Measurements from ENCODE around the gene PTPRN2. TPM values are rescaled to one million over a fixed set of nuclear protein-coding genes. Genes with fewer than 3 reads are reported as not detected.

PTPRN2 gene
- total and polyA plus RNA-seq, 2 of the 8 experiments (the other 6 are each of a cell fraction or from before 2014, with no cell fraction given) = 2.6 to 4.5 TPM

DNA sequence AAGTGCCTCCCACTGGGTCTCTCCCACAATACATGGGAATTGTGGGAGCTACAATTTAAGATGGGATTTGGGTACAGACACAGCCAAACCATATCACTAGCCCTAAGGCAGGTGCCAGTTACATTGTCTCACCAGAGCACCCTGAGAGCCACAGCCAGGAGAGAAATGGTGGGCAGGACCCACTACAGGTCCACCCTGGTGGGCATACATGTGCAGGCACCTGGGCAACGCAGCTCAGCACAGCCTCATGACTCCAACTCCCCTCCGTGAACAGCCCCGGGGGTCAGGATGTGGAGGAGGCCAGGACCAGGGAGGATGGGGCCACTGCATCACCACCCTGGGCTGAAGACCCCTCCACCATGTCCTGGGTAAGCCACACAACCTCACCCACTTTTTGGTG is 205.7 kb downstream of the PTPRN2 start (continued):
- TF ChIP-seq, protein P1, sequence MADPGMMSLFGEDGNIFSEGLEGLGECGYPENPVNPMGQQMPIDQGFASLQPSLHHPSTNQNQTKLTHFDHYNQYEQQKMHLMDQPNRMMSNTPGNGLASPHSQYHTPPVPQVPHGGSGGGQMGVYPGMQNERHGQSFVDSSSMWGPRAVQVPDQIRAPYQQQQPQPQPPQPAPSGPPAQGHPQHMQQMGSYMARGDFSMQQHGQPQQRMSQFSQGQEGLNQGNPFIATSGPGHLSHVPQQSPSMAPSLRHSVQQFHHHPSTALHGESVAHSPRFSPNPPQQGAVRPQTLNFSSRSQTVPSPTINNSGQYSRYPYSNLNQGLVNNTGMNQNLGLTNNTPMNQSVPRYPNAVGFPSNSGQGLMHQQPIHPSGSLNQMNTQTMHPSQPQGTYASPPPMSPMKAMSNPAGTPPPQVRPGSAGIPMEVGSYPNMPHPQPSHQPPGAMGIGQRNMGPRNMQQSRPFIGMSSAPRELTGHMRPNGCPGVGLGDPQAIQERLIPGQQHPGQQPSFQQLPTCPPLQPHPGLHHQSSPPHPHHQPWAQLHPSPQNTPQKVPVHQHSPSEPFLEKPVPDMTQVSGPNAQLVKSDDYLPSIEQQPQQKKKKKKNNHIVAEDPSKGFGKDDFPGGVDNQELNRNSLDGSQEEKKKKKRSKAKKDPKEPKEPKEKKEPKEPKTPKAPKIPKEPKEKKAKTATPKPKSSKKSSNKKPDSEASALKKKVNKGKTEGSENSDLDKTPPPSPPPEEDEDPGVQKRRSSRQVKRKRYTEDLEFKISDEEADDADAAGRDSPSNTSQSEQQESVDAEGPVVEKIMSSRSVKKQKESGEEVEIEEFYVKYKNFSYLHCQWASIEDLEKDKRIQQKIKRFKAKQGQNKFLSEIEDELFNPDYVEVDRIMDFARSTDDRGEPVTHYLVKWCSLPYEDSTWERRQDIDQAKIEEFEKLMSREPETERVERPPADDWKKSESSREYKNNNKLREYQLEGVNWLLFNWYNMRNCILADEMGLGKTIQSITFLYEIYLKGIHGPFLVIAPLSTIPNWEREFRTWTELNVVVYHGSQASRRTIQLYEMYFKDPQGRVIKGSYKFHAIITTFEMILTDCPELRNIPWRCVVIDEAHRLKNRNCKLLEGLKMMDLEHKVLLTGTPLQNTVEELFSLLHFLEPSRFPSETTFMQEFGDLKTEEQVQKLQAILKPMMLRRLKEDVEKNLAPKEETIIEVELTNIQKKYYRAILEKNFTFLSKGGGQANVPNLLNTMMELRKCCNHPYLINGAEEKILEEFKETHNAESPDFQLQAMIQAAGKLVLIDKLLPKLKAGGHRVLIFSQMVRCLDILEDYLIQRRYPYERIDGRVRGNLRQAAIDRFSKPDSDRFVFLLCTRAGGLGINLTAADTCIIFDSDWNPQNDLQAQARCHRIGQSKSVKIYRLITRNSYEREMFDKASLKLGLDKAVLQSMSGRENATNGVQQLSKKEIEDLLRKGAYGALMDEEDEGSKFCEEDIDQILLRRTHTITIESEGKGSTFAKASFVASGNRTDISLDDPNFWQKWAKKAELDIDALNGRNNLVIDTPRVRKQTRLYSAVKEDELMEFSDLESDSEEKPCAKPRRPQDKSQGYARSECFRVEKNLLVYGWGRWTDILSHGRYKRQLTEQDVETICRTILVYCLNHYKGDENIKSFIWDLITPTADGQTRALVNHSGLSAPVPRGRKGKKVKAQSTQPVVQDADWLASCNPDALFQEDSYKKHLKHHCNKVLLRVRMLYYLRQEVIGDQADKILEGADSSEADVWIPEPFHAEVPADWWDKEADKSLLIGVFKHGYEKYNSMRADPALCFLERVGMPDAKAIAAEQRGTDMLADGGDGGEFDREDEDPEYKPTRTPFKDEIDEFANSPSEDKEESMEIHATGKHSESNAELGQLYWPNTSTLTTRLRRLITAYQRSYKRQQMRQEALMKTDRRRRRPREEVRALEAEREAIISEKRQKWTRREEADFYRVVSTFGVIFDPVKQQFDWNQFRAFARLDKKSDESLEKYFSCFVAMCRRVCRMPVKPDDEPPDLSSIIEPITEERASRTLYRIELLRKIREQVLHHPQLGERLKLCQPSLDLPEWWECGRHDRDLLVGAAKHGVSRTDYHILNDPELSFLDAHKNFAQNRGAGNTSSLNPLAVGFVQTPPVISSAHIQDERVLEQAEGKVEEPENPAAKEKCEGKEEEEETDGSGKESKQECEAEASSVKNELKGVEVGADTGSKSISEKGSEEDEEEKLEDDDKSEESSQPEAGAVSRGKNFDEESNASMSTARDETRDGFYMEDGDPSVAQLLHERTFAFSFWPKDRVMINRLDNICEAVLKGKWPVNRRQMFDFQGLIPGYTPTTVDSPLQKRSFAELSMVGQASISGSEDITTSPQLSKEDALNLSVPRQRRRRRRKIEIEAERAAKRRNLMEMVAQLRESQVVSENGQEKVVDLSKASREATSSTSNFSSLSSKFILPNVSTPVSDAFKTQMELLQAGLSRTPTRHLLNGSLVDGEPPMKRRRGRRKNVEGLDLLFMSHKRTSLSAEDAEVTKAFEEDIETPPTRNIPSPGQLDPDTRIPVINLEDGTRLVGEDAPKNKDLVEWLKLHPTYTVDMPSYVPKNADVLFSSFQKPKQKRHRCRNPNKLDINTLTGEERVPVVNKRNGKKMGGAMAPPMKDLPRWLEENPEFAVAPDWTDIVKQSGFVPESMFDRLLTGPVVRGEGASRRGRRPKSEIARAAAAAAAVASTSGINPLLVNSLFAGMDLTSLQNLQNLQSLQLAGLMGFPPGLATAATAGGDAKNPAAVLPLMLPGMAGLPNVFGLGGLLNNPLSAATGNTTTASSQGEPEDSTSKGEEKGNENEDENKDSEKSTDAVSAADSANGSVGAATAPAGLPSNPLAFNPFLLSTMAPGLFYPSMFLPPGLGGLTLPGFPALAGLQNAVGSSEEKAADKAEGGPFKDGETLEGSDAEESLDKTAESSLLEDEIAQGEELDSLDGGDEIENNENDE (IDR thresholded peaks at IDR 0.05; ENCODE audit: insufficient replicate concordance, low read length) = no peak
- TF ChIP-seq SIN3A (conservative IDR thresholded peaks at IDR 0.05 in 1 of 2, IDR thresholded peaks at IDR 0.05 in 1 of 2; ENCODE audit: low read depth in 1 of 2, low read length in 2 of 2) (no peak), FOSL1 (IDR thresholded peaks at IDR 0.05; ENCODE audit: insufficient read depth, low read depth, low read length) (no peak)

Data from H1 (cell line).